Brain pericyte (primary cell): ENCODE results near the gene RNF151.

ENCODE experiments used
- DNase-seq: peaks from one replicate; pipeline ENCODE4 v3.0.0-alpha.2; 2012; ENCODE audit warnings: low read depth, low spot score

Gene RNF151

DNA sequence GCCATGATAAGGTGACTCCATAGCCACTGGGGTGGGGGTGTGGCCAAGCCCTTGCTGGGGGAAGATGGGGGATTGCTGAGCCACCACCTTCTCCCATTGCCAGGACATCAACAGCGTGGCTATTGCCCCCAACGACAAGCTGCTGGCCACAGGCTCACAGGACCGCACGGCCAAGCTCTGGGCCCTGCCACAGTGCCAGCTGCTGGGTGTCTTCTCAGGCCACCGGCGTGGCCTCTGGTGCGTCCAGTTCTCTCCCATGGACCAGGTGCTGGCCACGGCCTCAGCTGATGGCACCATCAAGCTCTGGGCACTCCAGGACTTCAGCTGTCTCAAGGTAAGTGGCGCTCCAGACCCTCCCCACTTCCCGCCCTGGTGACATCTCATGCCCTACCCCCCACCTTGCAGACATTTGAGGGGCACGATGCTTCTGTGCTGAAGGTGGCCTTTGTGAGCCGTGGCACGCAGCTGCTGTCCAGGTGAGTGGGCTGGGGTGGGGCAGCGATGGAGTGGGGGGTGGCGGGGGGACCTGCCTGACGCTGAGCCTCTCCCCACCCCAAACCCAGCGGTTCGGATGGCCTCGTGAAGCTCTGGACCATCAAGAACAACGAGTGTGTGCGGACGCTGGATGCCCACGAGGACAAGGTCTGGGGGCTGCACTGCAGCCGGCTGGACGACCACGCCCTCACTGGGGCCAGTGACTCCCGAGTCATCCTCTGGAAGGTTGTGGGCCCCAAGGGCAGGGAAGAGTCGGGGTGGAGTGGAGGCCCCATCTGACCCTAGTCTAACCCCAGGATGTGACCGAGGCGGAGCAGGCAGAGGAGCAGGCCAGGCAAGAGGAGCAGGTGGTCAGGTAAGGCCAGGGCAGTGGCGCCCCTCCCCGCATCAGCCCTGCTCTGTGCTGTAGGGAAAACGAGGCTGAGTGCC lies 10.6 kb downstream of the RNF151 start:
- no peak for DNase-seq

DNA sequence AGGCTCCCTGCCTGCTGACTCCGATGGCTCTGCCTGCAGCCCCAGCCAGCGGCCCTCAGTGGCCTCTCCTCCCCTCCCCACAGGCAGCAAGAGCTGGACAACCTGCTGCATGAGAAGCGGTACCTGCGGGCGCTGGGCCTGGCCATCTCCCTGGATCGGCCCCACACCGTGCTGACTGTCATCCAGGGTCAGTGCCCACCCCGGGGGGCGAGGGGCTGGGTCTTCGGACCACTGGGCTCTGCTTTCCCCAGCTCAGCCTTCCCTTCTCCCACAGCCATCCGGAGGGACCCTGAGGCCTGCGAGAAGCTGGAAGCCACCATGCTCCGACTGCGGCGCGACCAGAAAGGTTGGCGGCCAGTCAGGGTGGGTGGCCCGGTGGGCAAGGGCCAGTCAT lies 11.2 kb downstream of the RNF151 start:
- DNase-seq: no peak

DNA sequence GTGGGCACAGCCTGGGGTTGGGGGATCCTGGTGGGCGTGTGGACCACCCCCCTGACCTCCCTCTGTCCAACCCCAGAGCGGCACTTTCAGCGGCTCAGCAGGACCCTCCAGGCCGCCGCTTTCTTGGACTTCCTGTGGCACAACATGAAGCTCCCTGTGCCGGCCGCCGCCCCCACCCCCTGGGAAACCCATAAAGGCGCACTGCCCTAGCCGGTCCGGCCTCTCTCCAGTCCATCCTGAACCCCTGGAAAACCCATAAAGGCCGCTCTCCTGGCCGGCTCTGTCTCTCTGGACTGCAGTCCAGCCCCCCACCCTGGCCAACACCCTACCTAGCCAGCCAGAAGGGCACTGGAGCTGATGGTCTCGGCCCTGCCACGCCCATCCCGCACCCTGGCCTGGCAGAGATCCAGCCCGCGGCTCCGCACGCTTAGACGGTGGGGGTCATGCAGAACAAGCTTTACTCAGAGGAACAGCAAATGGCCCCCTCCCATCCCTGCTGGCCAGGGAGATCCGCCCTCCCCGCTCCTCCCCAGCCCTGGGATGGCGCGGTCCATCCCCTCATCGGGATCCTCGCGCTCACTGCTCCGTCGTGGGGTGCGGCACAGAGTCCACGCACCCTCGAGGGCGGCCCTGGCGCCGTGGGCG lies 11.9 kb downstream of the RNF151 start:
- no peak for DNase-seq

DNA sequence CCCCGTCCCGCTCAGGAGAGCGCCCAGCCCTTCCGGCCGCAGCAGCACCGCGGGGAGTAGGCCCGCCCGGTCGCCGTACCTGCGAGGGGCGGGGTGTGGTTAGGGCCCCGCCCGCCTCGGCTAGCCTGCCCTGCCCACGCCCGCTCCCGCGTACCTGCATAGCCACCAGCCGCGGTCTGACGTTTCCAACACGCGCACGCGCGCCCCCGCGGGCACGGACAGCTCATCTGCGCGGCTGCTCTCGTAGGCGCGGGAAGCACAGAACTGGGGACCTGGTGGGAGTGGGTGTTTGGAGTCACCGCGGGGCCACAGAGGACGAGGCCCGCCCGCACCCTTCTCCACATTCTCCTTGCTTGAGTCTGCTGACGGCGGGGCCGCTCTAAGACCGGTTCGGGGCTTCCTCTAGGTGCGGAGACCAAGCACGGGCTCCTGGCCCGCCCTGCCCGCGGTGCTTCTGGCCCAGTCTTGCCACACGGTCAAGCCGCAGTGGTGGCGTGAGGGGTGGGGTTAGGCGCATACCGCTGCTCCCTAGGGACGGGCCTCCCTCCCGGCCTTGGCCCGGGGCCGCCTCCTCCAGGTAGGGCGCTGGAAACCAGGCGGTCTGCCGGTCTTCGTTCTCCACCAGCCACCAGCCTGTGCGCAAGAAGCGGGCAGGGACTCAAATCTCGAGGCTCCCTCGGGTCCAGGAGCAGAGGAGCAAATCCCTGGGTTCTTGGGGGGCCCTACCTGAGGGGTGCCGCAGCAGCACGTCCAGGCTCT lies 12.8 kb downstream of the RNF151 start:
- DNase-seq: no peak

DNA sequence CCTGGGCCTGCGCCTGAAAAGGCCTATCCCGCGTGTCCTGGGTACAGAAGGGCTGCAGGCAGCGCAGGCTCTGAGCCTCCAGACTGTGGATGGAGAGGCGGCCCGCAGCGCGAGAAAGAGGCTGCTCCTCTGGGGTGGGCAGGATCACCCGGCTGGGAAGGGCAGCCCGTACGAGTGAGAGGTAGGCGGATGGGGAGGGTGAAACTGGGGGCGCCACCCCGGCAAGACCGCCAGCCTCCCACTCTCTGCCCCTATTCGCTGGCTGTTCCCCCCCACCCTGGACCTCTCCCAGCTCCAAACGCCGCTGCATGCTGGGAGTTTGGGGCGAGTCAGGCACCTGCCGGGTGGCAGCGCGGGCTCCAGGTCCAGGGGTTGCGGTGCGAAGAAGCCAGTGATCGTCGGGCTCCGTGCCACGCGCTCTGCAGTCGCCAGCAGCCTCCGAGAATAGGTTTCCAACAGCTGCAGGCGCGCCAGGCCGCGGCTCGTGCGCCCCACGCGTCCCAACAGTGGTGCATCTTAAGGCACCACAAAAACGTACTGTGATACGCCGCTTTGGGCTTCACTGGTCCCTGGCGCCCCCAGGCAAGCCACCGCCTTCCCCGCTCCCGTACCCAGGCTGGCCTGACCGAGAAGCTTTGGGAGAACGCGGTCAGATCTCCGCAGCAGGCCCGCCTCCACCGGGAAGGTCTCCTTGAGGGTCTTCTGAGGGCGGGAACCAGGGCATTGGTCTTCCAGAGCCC lies 13.5 kb downstream of the RNF151 start:
- no peak for DNase-seq

DNA sequence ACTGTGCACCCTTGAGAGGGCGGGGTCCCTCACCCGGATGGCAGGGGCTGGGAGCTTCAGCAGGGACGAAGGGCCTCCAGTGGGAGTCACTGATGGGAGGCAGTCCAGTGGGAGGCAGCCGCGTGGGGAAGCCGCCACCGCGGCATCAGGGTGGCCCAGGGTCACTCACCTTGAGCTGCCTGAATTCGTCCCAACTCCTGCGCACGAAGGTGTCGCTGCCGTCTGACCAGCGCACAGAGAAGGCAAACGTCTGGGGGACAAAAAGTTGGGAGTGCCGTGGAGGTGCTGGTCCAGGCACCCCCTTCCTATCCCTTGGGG lies 14.1 kb downstream of the RNF151 start:
- DNase-seq: no peak

DNA sequence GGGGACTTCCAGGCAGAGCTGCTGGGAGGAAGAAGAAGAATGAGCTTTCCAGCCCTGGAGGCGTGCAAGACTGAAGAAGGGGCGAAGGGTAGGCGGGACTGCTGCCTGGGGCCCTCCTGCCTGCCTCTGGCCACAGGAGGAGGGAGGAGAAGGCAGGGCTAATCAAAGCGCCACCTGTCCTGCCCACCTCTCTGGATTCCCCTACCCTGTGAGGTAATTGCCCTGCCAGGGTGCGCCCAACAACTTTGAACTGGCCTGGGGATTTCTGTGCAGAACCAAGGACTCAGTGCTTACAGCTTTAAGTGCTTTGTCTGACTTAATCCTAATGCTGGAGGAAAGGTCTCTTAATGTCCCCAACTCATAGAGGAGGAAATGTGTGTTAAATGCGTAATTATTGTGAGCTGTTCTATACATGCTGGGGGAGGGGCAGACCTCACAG lies 14.8 kb downstream of the RNF151 start, which contains the start of gene NOXO1:
Gene NOXO1, minus strand, starts transcription at position 72 of the 439 bp plus-strand sequence. CDS start 290 bp downstream, outside the sequence.
- no peak for DNase-seq

DNA sequence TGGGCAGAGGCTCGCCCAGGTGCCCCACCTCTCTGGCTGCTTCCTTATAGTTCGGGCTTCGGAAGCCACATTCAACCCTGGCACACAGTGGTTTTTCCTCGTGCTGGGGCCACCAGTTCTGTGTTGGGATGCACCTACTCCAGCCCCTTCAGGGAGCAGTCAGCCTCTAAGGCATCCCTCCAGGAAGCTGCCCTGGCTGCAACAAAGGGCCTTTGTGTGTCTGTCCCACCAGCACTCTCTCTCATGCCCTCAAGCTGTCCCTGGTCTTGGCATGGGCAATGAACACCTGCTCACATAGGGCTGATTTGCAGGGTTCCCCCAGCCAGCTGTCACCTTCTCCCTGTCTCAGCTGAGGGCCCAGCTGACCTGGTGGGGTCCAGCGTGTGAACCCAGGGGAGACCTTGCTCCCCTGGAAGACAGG lies 15.4 kb downstream of the RNF151 start:
- no peak for DNase-seq

DNA sequence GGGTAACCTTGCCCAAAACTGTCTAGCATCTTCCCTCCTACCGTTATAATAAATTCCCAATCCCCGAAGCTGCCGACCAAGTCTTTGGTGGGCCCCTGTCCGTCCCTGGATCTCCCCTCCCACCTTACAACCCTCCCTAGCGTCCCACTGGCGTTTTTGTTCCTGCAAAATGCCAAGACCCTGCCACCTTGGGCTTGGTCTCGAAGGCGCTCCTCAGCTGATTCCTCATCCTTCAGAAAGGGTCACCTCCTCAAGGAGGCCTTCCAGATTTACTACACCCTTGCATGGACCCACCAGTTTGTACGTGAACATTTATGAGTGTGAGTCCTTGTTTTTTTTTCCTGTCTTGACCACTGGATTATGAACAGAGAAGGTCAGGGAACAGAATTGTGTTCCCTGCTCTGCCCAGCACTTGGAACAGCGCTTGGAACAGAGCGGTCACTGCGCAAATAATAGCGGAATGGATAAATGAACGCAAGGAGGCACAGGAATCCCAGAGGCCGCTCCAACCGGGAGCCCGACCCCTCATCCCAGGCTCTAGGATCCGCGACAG lies 16.4 kb downstream of the RNF151 start:
- no peak for DNase-seq

DNA sequence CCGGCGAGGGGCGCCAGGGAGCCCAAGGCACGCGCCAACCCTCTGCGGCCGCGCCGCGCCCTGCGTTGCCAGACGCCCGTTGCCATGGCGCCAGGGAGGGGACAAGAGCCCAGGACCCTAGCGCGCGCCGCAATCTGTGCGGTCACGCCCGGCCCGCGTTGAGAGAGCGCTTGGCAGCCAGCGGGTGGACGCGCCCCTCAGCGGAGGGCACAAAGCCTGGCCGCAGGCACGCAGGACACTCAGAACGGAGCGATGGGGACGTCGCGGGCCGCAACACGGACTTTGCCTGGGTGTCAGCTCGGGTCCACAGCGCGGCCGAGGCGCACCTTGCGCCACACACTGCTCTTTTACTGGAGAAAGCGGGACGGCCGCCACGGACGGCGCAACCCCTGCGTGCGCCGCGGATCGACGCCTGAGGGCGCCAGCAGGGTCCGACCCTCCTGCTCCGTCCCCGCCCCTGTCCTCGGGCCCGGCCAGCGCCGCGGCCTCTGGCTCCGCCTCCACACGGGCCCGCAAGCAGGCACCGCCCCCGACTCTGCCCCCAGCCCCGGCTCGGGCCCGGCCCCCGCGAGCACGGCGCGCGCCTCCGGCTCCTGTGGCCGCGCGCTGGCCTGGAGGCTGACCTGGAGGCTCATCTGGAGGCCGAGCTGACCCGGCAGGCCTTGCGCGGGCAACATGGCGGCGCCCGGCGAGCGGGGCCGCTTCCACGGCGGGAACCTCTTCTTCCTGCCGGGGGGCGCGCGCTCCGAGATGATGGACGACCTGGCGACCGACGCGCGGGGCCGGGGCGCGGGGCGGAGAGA lies 17.1 kb downstream of the RNF151 start, which contains the start of gene GFER:
Gene GFER, plus strand, starts transcription at position 650 of the 803 bp plus-strand sequence. Its CDS starts 26 bp downstream, at position 676.
- no peak for DNase-seq

DNA sequence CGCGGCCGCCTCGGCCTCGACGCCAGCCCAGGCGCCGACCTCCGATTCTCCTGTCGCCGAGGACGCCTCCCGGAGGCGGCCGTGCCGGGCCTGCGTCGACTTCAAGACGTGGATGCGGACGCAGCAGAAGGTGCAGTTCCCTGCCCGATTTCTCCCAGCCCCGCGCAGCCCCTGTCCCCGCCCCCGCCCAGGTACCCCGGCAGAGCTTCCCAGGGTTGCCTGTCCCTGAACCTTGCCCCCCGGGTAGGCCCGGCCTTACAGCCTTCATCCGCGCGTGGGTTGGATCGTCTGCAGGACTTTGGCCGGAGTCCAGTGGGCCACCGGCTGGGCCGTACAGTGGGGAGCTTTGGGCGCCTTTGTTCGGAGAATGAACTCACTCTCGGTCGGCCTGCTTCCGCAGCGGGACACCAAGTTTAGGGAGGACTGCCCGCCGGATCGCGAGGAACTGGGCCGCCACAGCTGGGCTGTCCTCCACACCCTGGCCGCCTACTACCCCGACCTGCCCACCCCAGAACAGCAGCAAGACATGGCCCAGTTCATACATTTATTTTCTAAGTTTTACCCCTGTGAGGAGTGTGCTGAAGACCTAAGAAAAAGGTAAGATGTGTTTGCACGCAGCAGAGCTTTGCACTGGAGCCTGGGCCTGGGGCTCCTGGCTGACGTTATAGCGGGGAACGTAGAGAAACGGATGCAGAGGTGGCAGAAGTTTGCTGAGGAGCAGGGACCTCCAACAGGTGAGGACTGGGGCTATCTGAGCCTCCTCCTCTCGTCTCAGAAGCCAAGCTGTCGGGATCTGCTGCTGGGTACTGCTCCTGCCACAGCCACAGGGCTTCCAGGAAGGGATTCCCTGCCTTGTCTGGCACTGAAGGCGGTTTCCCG lies 17.9 kb downstream of the RNF151 start:
- no peak for DNase-seq

DNA sequence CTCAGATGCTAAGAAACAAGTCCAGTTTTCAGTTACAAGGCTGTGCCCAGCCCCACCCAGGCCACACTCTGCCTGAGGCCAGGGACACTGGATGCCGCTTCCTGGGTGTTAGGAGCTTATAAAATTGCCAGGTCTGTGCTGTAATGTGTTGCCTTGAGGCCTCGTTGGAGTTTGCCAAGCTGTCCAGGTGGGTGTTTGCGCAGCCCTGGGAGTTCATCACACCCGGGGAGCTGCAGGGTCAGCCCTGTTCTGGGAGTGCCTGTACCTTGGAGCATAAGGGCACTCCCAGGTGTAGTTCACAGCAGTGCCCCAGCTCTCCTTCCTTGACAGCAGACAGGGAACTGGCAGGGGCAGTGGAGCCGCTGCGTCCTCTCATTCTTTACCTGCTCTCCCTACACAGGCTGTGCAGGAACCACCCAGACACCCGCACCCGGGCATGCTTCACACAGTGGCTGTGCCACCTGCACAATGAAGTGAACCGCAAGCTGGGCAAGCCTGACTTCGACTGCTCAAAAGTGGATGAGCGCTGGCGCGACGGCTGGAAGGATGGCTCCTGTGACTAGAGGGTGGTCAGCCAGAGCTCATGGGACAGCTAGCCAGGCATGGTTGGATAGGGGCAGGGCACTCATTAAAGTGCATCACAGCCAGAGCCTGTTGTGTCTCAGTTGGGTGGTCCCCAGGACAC lies 19.0 kb downstream of the RNF151 start:
- DNase-seq: no peak

DNA sequence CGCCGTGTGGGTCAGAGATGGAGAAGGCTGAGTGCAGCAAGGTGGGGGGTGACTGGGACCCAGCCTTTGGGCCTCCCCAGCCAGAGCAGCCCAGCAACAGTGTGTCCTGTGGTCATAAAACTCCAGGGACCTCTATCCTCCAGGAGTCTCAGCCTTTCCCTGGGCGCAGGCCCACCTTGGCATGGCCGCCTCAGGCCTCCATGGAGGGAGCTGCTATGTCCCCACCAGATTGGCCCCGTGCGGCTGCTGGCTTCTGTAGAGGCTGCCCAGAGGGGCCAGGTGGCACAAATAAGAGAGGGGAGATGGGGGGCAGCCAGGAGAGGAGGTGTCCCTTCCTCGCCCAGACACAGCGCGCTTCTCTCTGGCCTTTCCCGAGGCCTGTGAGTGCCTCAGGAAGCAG lies 20.5 kb downstream of the RNF151 start:
- DNase-seq: no peak

DNA sequence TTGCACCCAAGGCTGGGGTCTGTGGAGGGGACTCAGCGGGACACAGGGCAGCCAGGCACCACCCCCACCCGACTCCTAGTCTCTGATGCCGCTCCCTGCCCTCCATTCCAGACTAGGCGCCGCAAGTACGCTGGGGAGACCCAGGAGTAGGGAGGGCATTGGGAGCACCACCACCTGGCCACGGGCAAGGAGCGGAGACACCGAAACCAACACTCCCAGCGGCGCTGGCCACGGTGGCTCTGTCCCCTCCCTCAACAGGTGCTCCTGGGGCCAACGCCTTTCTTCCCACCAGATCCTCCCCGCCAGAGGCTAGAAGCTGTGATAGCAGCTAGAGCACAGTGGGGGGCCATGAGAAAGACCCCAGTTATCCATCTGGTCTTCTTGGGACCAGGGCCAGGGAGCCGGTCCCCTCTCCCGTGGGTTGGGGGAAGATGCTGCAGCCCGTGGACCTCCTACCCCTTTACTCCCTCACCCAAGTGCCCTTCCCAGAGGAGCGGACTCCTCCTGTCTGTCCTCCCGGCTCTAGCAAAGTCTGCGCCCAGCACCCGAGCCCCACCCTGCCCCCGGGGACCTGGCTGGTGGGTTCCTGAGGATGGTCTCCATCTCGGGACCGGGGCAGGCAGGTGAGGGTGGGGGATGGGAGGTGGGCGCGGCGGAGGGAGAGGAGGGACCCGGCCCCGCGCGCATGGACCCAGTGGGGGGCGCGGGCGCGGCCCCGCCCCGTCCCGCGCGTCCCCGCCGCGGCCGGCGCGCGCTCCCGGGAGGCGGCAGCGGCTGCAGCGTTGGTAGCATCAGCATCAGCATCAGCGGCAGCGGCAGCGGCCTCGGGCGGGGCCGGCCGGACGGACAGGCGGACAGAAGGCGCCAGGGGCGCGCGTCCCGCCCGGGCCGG lies 22.8 kb downstream of the RNF151 start, which contains the start of gene SYNGR3:
Gene SYNGR3, plus strand, starts transcription at position 762 of the 892 bp plus-strand sequence. CDS start 133 bp downstream, outside the sequence.
- DNase-seq: no peak

DNA sequence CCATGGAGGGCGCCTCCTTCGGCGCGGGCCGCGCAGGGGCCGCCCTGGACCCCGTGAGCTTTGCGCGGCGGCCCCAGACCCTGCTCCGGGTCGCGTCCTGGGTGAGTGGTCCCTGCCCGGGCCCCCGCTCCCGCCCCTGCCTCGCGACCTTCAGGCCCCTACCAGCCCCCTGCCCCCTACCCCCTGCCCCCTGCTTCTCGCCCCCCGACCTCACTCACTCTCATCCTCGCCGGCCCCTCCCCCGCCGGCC lies 23.4 kb downstream of the RNF151 start:
- no peak for DNase-seq

DNA sequence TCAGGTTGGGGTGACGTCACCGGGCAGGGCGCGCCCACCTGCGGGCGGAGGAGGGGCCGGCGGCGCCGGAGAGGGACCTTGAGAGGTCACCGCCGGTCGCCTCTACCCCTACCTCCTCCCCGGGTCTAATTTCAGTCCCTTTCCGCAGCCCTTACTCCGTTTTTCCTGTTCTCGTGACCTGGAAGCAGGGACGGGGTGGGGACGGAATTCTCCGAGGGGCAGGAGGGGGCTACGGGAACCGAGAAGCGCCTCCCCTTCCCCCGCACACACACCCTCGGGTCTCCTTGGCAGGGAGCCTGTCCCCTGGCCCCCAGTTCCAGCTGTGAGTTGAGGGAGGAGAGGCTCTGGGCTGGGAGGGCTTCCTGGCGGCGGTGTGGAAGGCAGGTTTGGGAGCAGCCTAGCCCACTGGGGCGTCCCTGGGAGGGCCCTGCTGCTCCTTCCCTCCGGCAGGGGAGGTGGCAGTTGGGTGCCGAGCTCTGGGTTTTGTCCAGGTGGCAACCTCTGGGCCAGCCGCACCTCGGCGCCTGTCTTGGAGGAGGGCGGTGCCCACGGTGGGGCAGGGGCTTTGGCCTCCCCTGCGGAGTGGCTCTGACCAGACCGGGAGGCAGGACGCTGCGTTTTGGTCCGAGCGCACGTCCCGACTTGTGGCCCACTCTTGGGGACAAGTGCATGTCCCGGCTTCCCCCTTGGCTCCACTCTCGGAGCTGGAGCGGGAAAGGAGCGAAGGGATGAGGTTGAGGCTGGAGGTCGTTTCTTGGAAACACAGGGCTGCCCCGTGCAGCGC lies 23.9 kb downstream of the RNF151 start:
- DNase-seq: no peak

DNA sequence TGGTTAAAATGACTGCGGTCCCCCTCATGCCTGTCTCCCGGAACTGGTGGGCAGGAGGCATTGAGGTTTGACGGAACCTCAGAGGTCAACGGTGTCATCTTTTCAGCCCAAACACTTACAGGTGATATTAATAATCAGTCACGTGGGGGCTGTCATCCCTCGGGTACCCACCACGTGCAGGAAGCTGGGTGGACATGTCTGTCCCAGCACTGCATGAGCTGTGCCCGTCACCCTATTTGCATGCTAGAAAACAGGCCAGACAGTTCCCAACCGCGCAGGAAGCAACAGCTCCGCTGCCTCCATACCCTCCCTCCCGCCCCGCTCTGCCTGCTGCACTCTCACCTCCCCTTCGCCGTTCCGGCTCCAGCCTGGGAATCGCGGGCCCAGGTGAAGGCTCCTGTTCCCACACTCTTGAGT lies 24.5 kb downstream of the RNF151 start:
- no peak for DNase-seq
